ENCODE measurements around the gene KBTBD8. TPM values are rescaled to one million over a fixed set of nuclear protein-coding genes. Genes with fewer than 3 reads are reported as not detected.

KBTBD8 gene
- total and polyA plus RNA-seq, 9 of the 15 experiments (the other 6 are each of a cell fraction or from before 2014, with no cell fraction given) = 2.7 to 9.1 (median 5.6) TPM

- TF ChIP-seq RAD21 (CRISPR knock-in tag; conservative IDR thresholded peaks at IDR 0.05 in 1 of 2, IDR thresholded peaks at IDR 0.05 in 1 of 2) = peak; percentile 74 to 83
- peak; percentile 15 to 86 (median 70) for TF ChIP-seq YY1 (IDR thresholded peaks at IDR 0.05; ENCODE audit: borderline replicate concordance in 1 of 3, control insufficient read depth in 1 of 3, extremely low read depth in 1 of 3, insufficient read depth in 3 of 3, insufficient read length in 1 of 3, insufficient replicate concordance in 2 of 3, low read depth in 1 of 3, low read length in 2 of 3)
- no peak for TF ChIP-seq SP2 (IDR thresholded peaks at IDR 0.05; ENCODE audit: extremely low read depth, low read depth, low read length, poor library complexity, severe bottlenecking)
- peak; percentile 50 for TF ChIP-seq MAFG (tag; conservative IDR thresholded peaks at IDR 0.05)
- no peak for TF ChIP-seq FIP1L1 (IDR thresholded peaks at IDR 0.05; ENCODE audit: low read depth, low read length, poor library complexity, severe bottlenecking)
- TF ChIP-seq MYBL2 (IDR thresholded peaks at IDR 0.05; ENCODE audit: low read depth) = no peak
- no peak for TF ChIP-seq MYBL2 (CRISPR knock-in tag; IDR thresholded peaks at IDR 0.05; ENCODE audit: borderline replicate concordance)
- peak; percentile 67; the same call in 1 of the 2 replicates for TF ChIP-seq RAD51 (IDR thresholded peaks at IDR 0.05; ENCODE audit: borderline replicate concordance, low read depth)
- TF ChIP-seq MED1 (CRISPR knock-in tag; IDR thresholded peaks at IDR 0.05; ENCODE audit: borderline replicate concordance) = no peak
- TF ChIP-seq FOSL1 (tag; conservative IDR thresholded peaks at IDR 0.05) = 0 out of 2 replicates have a peak, but pooled peaks have one; percentile 34
- no peak for TF ChIP-seq NR2C1 (IDR thresholded peaks at IDR 0.05)
- no peak; the same call in 1 of the 2 replicates for TF ChIP-seq NR2C1 (tag; IDR thresholded peaks at IDR 0.05)
- TF ChIP-seq, protein P1, sequence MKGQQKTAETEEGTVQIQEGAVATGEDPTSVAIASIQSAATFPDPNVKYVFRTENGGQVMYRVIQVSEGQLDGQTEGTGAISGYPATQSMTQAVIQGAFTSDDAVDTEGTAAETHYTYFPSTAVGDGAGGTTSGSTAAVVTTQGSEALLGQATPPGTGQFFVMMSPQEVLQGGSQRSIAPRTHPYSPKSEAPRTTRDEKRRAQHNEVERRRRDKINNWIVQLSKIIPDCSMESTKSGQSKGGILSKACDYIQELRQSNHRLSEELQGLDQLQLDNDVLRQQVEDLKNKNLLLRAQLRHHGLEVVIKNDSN (CRISPR knock-in tag; IDR thresholded peaks at IDR 0.05) = peak; percentile 39; the same call in 1 of the 2 replicates
- TF ChIP-seq REST (IDR thresholded peaks at IDR 0.05; ENCODE audit: borderline replicate concordance) = peak; percentile 66
- TF ChIP-seq REST (CRISPR knock-in tag; IDR thresholded peaks at IDR 0.05; ENCODE audit: low read depth) = no peak
- TF ChIP-seq ZNF561 (CRISPR knock-in tag; conservative IDR thresholded peaks at IDR 0.05) = no peak
- TF ChIP-seq CXXC5 (CRISPR knock-in tag; IDR thresholded peaks at IDR 0.05) = peak; percentile 43; the same call in 1 of the 2 replicates
- no peak for TF ChIP-seq ZC3H4 (CRISPR knock-in tag; IDR thresholded peaks at IDR 0.05; ENCODE audit: borderline replicate concordance)
Observed at GRCh38 chr3:66989860-66990696, 8.0 kb upstream of the KBTBD8 start (continued).
